HG03457 (cell line): ENCODE measurements around the gene RAE1.
A peak's percentile ranks its signal among the peaks of the same experiment; 100 is the strongest.

Experiments used
- ATAC-seq: cut with Tn5 transposase; IDR thresholded peaks from one replicate; pipeline ENCODE4 v1.9.1; 2021; ENCODE audit warnings: moderate number of reproducible peaks; ENCODE audit not compliant: unreplicated experiment

The RAE1 gene

DNA sequence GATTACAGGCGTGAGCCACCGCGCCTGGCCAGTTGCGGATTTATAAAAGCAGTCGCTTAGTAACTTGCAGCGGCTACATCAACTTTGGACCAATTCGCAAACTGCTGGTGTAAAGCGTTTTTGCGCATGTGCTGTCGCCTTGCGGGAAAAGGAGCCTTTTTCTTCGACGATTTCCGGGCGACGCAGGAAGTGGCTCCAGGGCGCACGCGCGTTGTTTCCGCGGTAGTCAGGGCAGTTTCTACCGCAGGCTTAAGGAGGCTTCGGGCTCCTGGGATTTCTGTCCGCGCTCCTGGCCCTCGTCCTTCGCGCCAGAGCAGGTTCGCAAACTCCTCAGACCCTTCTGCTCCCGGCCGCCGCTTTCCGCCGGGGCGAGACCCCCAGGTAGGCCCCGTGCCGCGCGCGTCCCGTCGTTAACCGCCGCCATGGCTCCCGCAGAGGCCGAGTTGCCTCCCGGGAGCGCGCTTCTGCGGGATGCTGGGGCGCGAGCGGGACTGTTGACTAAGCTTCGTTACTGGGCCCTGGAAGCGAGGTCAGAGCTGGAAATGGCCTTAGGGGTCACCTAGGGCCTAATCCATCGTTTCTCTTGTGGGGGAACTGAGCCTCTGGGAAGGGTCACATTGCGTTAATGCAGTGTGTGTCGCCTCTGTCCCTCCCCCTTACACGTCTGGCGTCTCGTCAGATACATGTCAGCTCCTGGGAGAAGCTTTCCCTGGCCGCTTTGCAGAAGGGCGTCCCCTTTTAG is at the start of gene RAE1:
Gene RAE1, plus strand, starts transcription at position 214 of the 742 bp plus-strand sequence. CDS start 2,784 bp downstream, outside the sequence.
- peak; percentile 62 for ATAC-seq

- no peak for ATAC-seq
Observed at GRCh38 chr20:57306747-57307146, 44.3 kb upstream of the RAE1 start.

GRCh38 chr20:57308451-57309271 is 42.4 kb upstream of the RAE1 start:
- ATAC-seq = no peak

GRCh38 chr20:57309544-57310115 is 41.4 kb upstream of the RAE1 start:
- ATAC-seq = no peak

DNA sequence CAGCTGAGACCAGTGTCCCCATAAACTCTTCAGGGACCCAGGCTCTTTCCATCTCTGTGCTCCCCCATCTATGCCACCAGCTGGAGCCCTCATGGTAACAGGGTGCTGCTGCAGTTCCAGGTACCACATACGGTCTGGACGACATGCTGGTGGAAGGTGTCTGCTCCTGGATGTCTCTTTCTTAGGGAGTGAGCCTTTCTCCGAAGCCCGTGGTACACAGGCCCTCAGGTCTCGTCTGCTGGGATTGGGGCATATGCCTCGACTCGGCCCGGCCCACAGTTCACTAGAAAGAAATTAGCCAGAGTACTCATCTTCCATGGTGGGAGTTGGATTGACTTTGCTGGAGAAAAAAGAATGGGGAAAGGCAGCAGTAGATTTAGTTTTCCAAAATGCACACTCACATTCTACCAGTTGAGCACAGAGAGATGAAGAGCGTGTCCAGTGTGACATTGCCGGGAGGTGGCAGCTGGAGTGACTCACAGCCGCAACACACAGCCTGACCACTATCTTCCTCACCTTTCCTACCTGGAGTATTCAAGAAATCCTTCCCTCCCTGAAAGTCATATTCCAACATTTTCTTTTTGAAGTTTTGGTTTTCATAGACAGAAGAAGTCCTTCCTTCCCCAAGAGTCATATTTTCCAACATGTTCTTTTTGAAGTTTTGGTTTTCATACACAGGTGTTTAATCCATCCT is 40.1 kb upstream of the RAE1 start:
- no peak for ATAC-seq

GRCh38 chr20:57312138-57312537 is 38.9 kb upstream of the RAE1 start:
- ATAC-seq = no peak

- no peak for ATAC-seq
Observed at GRCh38 chr20:57313230-57313629, 37.8 kb upstream of the RAE1 start.

- no peak for ATAC-seq
Observed at GRCh38 chr20:57313951-57314350, 37.1 kb upstream of the RAE1 start.

DNA sequence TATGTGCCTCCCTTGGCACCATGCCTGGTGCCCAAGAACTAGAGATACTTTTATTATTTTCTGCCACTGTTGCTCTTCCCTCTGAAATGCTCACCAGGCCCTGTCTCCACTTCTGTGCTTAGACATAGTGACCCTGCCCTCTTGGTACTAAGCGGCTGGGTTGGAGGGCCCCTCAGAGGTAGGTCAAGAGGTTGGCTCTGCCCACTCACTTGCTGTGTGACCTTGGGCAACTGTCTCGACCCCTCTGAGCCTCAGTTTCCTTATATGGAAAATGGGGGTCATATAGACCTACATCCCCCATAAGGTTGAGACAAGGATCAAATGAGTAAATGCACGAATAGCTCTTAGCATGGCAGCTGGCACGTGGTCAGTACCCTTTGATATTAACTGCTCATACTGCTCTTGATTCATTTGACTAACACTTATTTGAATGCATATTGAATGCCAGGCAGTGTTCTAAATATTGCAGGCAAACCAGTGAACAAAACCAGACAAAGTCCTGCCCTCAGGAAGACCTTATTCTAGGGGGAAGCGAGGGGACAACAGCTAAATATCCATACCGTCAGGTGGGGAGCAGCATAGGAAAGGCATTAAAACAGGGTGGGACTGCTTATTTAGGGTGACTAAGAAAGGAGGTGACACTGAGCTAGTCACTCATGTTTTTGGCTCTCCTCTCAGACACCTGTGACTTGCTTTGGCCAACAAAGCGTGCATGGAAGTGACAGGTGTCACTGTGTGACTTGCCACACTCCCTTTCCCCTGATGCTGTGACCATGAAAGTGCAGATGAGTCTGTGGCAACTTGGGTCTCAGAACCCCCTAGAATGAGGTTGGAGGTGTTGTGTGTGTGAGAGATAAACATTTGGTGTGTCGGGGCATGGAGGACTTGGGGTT is 35.7 kb upstream of the RAE1 start:
- no peak for ATAC-seq

- ATAC-seq = no peak
Observed at GRCh38 chr20:57315976-57316480, 35.0 kb upstream of the RAE1 start.

DNA sequence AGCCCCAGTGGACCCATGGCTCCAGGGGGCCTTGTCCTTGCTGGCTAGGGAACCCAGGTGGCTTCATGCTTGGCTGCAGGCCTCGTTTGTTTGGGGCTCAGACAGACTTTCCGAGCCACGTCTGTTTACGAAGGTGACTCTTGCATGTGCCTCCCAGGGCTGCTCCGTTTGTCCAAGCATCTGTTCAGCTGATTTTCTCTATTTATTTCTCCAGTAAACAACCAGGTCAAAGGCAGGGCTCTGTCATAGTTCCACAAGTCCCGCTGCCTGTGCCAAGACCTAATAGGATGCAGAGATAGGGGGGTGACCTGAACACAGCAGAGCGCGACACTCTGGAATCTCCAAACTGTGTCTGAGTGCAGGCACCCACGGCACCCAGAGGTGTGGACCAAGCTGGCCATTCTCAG is 34.3 kb upstream of the RAE1 start:
- ATAC-seq = no peak

DNA sequence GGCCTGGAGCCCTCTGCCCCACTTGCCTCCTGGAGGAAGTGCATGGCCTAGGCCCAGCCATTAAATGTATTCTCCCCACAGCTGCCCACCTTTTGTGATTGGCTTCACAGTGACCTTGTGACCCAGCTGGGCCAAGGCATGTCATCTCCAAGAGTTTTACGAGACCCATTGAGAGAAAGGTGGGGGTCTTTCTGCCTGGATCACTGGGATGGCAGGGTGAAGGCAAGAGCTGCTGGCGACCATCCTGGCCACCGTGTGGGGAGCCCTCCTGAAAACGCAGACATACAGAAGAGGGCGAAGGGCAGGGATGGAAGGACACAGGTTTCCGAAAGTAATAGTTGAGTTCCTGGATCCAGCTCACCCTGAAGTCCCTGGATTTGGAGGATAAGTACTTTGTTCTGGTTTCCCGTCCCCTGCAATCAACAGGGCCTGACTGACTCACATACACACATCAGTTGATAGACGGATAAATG is 33.7 kb upstream of the RAE1 start:
- no peak for ATAC-seq

DNA sequence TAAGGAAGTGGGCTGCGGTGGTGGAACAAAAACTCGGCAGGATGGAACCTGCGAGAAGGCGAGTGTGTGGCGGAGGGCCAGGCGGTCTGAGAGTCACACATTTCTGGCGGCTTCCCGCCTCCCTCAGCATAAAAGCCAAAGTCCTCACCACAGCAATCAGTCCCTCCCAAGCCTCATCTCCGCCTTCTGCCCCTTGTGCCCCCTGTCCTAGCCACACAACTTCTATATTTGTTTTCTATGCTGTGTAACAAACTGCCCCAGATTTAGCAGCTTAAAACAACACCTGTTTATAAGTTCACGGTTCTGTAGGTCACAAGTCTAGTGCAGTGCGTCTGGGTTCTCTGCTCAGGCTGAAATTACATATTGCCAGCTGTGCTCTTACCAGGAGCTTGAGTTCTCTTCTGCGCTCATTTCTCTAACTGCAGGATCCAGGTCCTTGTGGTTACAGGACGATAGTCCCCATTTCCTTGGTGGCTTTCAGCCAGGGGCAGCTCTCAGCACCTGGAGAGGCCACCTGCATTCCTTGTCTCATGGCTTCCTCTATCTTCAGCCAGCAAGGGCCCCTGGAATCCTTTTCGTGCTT is 33.2 kb upstream of the RAE1 start:
- no peak for ATAC-seq

- ATAC-seq = no peak
Observed at GRCh38 chr20:57319584-57319983, 31.5 kb upstream of the RAE1 start.

- ATAC-seq = no peak
Observed at GRCh38 chr20:57320358-57320757, 30.7 kb upstream of the RAE1 start.

- no peak for ATAC-seq
Observed at GRCh38 chr20:57321142-57321541, 29.9 kb upstream of the RAE1 start.

DNA sequence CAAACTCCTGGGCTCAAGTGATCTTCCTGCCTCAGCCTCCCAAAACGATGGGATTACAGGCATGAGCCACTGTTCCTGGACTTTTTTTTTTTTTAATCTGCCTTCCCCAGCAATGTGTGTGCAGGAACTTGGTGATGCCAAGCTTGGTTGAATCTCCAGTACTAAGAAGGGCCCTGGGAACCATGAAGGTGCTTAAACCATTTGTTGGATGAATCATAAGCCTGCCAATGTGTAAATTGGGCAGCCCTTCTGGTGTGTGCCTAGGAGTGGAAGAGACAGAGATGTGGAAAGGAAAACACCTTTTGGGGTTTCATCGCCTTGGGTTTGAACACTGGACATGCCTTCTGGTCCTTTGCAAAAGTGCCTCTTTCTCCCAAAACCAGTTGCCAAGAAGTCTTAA is 28.6 kb upstream of the RAE1 start:
- no peak for ATAC-seq

GRCh38 chr20:57323034-57323433 is 28.0 kb upstream of the RAE1 start:
- no peak for ATAC-seq

DNA sequence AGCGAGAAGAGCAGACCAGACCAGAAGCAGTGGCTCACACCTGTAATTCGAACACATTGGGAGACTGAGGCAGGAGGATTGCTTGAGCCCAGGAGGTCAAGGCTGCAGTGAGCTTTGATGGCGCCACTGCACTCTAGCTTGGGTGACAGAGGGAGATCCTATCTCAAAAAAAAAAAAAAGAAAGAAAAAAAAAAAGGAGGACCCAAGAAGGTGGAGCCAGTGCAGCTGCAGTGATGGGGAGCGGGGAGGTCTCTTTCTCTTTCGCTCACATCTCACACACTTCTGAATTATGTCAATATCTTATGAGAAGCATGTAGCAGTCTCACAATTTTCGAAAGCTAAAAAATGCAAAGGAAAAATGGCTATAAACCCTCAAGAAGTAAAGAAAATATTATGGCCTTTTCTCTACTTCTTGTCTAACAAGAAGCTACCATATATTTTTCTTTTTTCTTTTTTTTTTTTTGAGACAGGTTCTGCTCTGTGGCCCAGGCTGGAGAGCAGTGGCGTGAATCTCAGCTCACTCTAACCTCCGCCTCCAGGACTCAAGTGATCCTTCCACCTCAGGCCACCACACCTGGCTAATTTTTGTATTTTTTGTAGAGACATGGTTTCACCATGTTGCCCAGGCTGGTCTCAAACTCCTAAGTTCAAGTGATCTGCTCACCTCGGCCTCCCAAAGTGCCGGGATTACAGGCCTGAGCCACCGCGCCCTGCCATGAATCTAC is 25.3 kb upstream of the RAE1 start:
- ATAC-seq = no peak
